Hepatocyte (in vitro differentiated cells): ENCODE results near the gene NOTCH1. TPM values are rescaled to one million over a fixed set of nuclear protein-coding genes. Genes with fewer than 3 reads are reported as not detected.

Experiments
- DNase-seq: peaks from one replicate; pipeline ENCODE4 v3.0.0-alpha.2; 2016; ENCODE audit warnings: low spot score
- H2AFZ ChIP-seq: fragments of 200-600 bp; sonication (generic); 2 replicates; pipeline ENCODE4 v1.6.0; 2016; ENCODE audit warnings: antibody characterized with exemption, mild to moderate bottlenecking
- H3K27ac ChIP-seq: fragments of 200-600 bp; sonication (generic); 2 replicates; pipeline ENCODE4 v1.5.1; 2016; ENCODE audit warnings: mild to moderate bottlenecking
- H3K27me3 ChIP-seq: fragments of 200-600 bp; sonication (generic); 2 replicates; pipeline ENCODE4 v1.6.1; 2016
- H3K36me3 ChIP-seq: fragments of 200-600 bp; sonication (generic); replicated peaks from 2 replicates; pipeline ENCODE4 v1.5.1; 2016; ENCODE audit warnings: low read depth; ENCODE audit not compliant: insufficient read depth
- H3K4me1 ChIP-seq: fragments of 200-600 bp; sonication (generic); 2 replicates; pipeline ENCODE4 v1.5.1; 2016; ENCODE audit warnings: mild to moderate bottlenecking, moderate library complexity; ENCODE audit not compliant: insufficient read depth
- H3K4me2 ChIP-seq: fragments of 200-600 bp; sonication (generic); 2 replicates; pipeline ENCODE4 v1.6.0; 2016
- H3K4me3 ChIP-seq: fragments of 200-600 bp; sonication (generic); 2 replicates; pipeline ENCODE4 v1.5.1; 2016; ENCODE audit warnings: mild to moderate bottlenecking
- H3K79me2 ChIP-seq: fragments of 200-600 bp; sonication (generic); 2 replicates; pipeline ENCODE4 v1.6.0; 2017; ENCODE audit warnings: mild to moderate bottlenecking
- H3K9me2 ChIP-seq: fragments of 200-600 bp; sonication (generic); replicated peaks from 2 replicates; pipeline ENCODE4 v1.6.0; 2017; ENCODE audit warnings: mild to moderate bottlenecking; ENCODE audit not compliant: insufficient read depth
- H3K9me3 ChIP-seq: fragments of 200-600 bp; sonication (generic); 2 replicates; pipeline ENCODE4 v1.5.1; 2016; ENCODE audit warnings: low read depth, mild to moderate bottlenecking
- H4K20me1 ChIP-seq: fragments of 200-600 bp; sonication (generic); 2 replicates; pipeline ENCODE4 v1.6.0; 2016; ENCODE audit warnings: mild to moderate bottlenecking; ENCODE audit not compliant: insufficient read depth, poor library complexity, severe bottlenecking
- CTCF ChIP-seq: fragments of 200-600 bp; sonication (generic); IDR thresholded peaks from 2 replicates; pipeline ENCODE4 v1.5.1; 2016; ENCODE audit warnings: antibody characterized with exemption, mild to moderate bottlenecking; ENCODE audit not compliant: poor library complexity
- EZH2 ChIP-seq: fragments of 200-600 bp; sonication (generic); IDR thresholded peaks from 2 replicates; pipeline ENCODE4 v1.6.1; 2016; ENCODE audit warnings: antibody characterized with exemption, mild to moderate bottlenecking, borderline replicate concordance
- EZH2phosphoT487 ChIP-seq: fragments of 200-600 bp; sonication (generic); IDR thresholded peaks from one replicate; pipeline ENCODE4 v1.6.1; 2018; ENCODE audit warnings: antibody characterized with exemption, mild to moderate bottlenecking, low read depth, moderate library complexity; ENCODE audit not compliant: unreplicated experiment, severe bottlenecking
- WGBS: methylation state at CpG from one replicate; pipeline ENCODE4 v1.1.6; 2016; ENCODE audit warnings: low lambda C conversion rate; ENCODE audit errors: missing lambda C conversion rate; 5-methylcytosine and 5-hydroxymethylcytosine counted together
- polyA plus RNA-seq: library from polyadenylated mRNA; unstranded; fragments of >200 nt; fragmentation: Nextera tagmentation; extraction: Ambion mirVana; gene quantifications from 2 replicates; pipeline ENCODE4 v1.2.1, GENCODE V29; 2016
- total RNA-seq: library from RNA; depleted of rRNA; stranded (reverse); fragments of >200 nt; gene quantifications from 2 replicates; pipeline ENCODE4 v1.2.3, GENCODE V29; 2014

Gene NOTCH1
- total and polyA plus RNA-seq, 2 experiments from 2014 or later: 5.3 to 6.5 TPM

- no peak for DNase-seq
- H3K4me3 ChIP-seq: no peak overlapping the region
- H3K36me3 ChIP-seq: no peaks in the 10 kb centered on the region
Measured at GRCh38 chr9:136578915-136579649, 33.2 kb upstream of the NOTCH1 start.

GRCh38 chr9:136578626-136578914 lies 32.7 kb upstream of the NOTCH1 start:
- no peaks in the 10 kb centered on the region for H3K9me2 ChIP-seq
- no peaks in the 10 kb centered on the region for H4K20me1 ChIP-seq
- H3K4me3 ChIP-seq: no peak overlapping the region
- H3K4me2 ChIP-seq: no peak overlapping the region
- no peak for DNase-seq
- no peak for TF ChIP-seq EZH2phosphoT487
- no peak for TF ChIP-seq EZH2
- TF ChIP-seq CTCF: no peak
- WGBS: 53% methylated on average over 7 of the region's 7 CpGs
- H3K79me2 ChIP-seq: no peaks in the 10 kb centered on the region
- no peaks in the 10 kb centered on the region for H3K36me3 ChIP-seq
- no peaks in the 10 kb centered on the region for H3K9me3 ChIP-seq
- no peak overlapping the region for H3K27ac ChIP-seq
- no peaks in the 10 kb centered on the region for H3K27me3 ChIP-seq
- no peak overlapping the region for H2AFZ ChIP-seq
- H3K4me1 ChIP-seq: no peaks in the 10 kb centered on the region

More at GRCh38 chr9:136578915-136579649, 33.2 kb upstream of the NOTCH1 start:
- no peaks in the 10 kb centered on the region for H3K9me3 ChIP-seq
- no peaks in the 10 kb centered on the region for H3K79me2 ChIP-seq
- WGBS: 74% methylated on average over 13 of the region's 15 CpGs
- no peak for TF ChIP-seq EZH2
- TF ChIP-seq EZH2phosphoT487: no peak
- TF ChIP-seq CTCF: no peak
- no peaks in the 10 kb centered on the region for H3K4me1 ChIP-seq
- H2AFZ ChIP-seq: no peak overlapping the region
- no peaks in the 10 kb centered on the region for H3K9me2 ChIP-seq
- H3K4me2 ChIP-seq: no peak overlapping the region
- no peaks in the 10 kb centered on the region for H4K20me1 ChIP-seq
- H3K27ac ChIP-seq: no peak overlapping the region
- no peaks in the 10 kb centered on the region for H3K27me3 ChIP-seq

- Histone ChIP-seq H4K20me1 (no peaks in the 10 kb centered on the region), H3K27me3 (no peaks in the 10 kb centered on the region), H3K4me2 (no peak overlapping the region), H3K4me3 (no peak overlapping the region), H3K9me3 (no peaks in the 10 kb centered on the region), H3K4me1 (no peaks in the 10 kb centered on the region), H3K79me2 (no peaks in the 10 kb centered on the region), H2AFZ (no peak overlapping the region), H3K36me3 (no peaks in the 10 kb centered on the region), H3K9me2 (no peaks in the 10 kb centered on the region), H3K27ac (no peak overlapping the region)
- no peak for TF ChIP-seq EZH2
- no peak for TF ChIP-seq EZH2phosphoT487
- TF ChIP-seq CTCF: no peak
- no peak for DNase-seq
- WGBS: 82% methylated on average over 23 of the region's 27 CpGs
Measured at GRCh38 chr9:136577941-136578625, 32.2 kb upstream of the NOTCH1 start.
